ENCODE data around the gene AMER2. TPM values are rescaled to one million over a fixed set of nuclear protein-coding genes. Genes with fewer than 3 reads are reported as not detected.

The AMER2 gene
- total and polyA plus RNA-seq, 7 donors = 0.09 to 2.4 (median 1.1) TPM; not detected in 2

DNA sequence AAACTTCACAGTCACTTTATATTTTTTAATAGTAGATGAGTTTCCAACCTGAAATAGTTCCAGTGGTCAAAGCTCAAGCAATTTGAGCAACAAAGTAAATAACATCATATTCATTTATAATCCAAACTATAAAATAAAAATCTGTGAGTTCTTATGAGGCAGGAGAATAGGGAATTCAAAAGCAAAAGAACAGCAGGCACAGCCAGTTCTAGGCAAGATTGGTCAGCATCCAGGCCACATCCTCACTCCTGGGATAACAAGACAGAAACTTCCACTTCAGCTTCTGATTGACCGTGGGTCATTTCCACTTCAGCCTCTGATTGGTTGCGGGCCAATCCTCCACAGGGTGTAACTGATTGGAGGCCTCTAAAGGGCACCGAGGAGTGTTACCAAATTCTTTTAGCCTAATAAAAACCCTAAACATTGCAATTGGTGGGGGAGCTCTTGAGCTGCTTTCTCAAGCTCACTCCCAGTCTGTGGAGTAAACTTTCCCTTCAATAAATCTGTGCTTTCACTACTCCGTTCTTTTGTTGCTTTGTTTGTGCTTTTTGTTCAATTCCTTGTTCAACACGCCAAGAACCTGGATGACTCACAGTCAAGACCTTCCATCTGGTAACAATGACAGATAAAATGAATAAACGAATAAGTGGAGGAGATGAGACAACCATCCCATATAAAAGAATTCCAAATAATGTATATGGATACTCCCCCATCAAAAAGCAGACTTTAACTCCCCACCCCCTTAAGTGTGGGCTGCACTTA is 42.6 kb upstream of the AMER2 start:
- Histone ChIP-seq H3K27ac (peak overlapping the region in 1 of 4 donors; percentile 42), H3K9me3 (no peaks in the 10 kb centered on the region), H3K36me3 (no peaks in the 10 kb centered on the region), H3K4me3 (no peak overlapping the region), H3K27me3 (no peaks in the 10 kb centered on the region), H3K4me1 (no peaks in the 10 kb centered on the region)
- peak; percentile 83 for DNase-seq
- intact Hi-C loops (cut with DNase I) = no loop called here
- WGBS, 2 donors = 41 to 57% methylated on average over 6 of the region's 6 CpGs
- peak in 1 of 4 donors; percentile 27 for TF ChIP-seq POLR2AphosphoS5 (IDR thresholded peaks at IDR 0.05)
- TF ChIP-seq, protein P1, sequence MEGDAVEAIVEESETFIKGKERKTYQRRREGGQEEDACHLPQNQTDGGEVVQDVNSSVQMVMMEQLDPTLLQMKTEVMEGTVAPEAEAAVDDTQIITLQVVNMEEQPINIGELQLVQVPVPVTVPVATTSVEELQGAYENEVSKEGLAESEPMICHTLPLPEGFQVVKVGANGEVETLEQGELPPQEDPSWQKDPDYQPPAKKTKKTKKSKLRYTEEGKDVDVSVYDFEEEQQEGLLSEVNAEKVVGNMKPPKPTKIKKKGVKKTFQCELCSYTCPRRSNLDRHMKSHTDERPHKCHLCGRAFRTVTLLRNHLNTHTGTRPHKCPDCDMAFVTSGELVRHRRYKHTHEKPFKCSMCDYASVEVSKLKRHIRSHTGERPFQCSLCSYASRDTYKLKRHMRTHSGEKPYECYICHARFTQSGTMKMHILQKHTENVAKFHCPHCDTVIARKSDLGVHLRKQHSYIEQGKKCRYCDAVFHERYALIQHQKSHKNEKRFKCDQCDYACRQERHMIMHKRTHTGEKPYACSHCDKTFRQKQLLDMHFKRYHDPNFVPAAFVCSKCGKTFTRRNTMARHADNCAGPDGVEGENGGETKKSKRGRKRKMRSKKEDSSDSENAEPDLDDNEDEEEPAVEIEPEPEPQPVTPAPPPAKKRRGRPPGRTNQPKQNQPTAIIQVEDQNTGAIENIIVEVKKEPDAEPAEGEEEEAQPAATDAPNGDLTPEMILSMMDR (IDR thresholded peaks at IDR 0.05) = no peak

DNA sequence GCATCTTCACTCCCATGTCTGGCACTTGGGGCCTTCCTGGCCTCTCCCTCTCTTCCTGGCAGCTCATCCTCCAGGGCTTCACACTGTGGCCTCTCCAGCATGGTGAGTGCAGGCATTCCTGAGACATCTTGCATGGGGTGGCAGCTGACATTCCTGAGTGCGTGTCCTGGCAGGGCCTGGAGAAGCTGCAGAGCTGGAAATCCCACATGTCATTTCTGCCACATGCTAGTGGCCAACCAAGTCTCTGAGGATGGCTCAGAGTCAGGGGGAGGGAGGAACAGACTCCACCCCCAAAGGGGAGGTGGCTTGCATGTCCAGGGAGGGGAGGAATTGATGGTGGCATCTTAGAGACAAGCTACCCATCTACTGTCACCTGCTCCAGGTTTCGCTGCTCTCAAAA is 41.6 kb upstream of the AMER2 start:
- TF ChIP-seq POLR2AphosphoS5 (IDR thresholded peaks at IDR 0.05) = no peak
- TF ChIP-seq, protein P1 (IDR thresholded peaks at IDR 0.05) = no peak
- TF ChIP-seq POLR2A (IDR thresholded peaks at IDR 0.05) = no peak
- TF ChIP-seq EP300 (IDR thresholded peaks at IDR 0.05) = no peak
- DNase-seq = no peak
- H3K36me3 ChIP-seq = no peaks in the 10 kb centered on the region
- H3K27ac ChIP-seq = no peak overlapping the region
- no peaks in the 10 kb centered on the region for H3K27me3 ChIP-seq
- no peak overlapping the region for H3K4me3 ChIP-seq
- H3K9me3 ChIP-seq = no peaks in the 10 kb centered on the region
- WGBS, 2 donors = 89 to 97% methylated on average over 2 of the region's 2 CpGs
- intact Hi-C loops (cut with DNase I) = no loop called here
- H3K4me1 ChIP-seq = no peaks in the 10 kb centered on the region

DNA sequence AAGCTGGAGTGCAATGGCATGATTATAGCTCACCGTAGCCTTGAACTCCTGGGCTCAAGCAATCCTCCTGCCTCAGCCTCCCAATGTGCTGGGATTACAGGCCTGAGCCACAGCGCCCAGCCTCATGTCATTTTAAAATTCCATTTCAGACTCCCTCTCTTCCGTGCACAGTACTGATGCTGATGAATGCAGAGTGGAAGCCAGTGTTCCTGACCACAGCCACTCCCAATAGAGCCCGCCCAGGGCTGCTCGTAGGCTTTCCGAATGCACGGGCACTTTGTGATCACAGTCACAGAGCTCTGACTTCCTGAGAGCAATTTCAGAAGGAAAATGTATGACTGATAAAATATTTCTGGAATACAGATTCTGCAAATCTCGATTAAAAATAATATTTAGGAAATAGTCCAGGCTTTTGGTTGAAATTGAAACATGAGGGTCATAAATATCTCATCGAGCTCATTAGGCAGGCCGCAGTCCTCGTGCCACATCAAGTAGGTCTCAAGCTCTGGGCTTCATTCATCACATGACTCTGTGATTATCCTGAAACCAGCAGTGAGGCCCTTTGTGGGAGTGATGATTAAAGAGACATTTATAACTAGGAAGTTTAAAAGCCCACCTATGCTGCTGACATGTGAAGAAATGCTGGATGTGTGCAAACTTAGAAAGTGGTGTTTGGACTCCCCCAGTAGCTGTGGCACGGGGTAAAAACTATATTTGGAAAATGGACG is 38.9 kb upstream of the AMER2 start:
- H3K27me3 ChIP-seq = no peaks in the 10 kb centered on the region
- no peak overlapping the region for H3K27ac ChIP-seq
- H3K4me3 ChIP-seq = no peak overlapping the region
- no peaks in the 10 kb centered on the region for H3K36me3 ChIP-seq
- intact Hi-C loops (cut with DNase I) = no loop called here
- WGBS, 2 donors = 79 to 80% methylated on average over 13 of the region's 13 CpGs
- H3K9me3 ChIP-seq = no peaks in the 10 kb centered on the region
- DNase-seq = no peak
- TF ChIP-seq, protein P1 (IDR thresholded peaks at IDR 0.05) = no peak
- TF ChIP-seq EP300 (IDR thresholded peaks at IDR 0.05) = no peak
- H3K4me1 ChIP-seq = no peaks in the 10 kb centered on the region

DNA sequence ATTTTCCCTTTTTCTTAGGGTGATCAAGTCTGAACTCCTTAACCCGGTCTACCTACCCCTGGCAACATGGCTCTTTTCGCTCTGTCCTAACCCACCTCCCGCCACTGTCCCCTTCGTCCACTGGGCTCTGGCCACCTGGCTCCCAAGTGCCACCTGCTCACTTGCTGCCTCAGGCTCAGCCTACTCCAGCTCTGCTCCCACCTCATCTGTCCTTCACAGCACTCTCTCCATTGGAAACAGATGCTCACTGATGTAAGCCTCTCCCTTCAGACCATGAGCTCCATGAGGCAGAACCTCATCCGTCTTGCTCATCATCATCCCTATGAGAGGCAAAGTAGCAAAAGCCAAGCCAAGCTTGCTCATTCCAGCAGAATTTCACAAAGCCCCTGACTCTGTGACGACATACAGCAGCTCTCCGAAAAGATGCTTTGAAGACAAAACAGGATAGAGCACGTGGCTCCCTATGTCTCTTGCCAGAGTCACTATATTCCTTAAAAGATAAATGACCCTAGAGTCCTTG is 35.3 kb upstream of the AMER2 start:
- no peak overlapping the region for H3K4me3 ChIP-seq
- WGBS, 2 donors = 87 to 90% methylated on average over 8 of the region's 8 CpGs
- TF ChIP-seq POLR2A (IDR thresholded peaks at IDR 0.05) (no peak), EP300 (IDR thresholded peaks at IDR 0.05) (no peak), POLR2AphosphoS5 (IDR thresholded peaks at IDR 0.05) (no peak)
- TF ChIP-seq, protein P1 (IDR thresholded peaks at IDR 0.05) = no peak
- intact Hi-C loops (cut with DNase I) = no loop called here
- H3K4me1 ChIP-seq = no peaks in the 10 kb centered on the region
- no peak for DNase-seq
- H3K27me3 ChIP-seq = no peaks in the 10 kb centered on the region
- H3K9me3 ChIP-seq = no peaks in the 10 kb centered on the region
- H3K27ac ChIP-seq = no peak overlapping the region
- H3K36me3 ChIP-seq = no peaks in the 10 kb centered on the region

Data from sigmoid colon (tissue), 7 donors.